SK-N-SH (cell line): ENCODE results near the gene CNTN2. TPM values are rescaled to one million over a fixed set of nuclear protein-coding genes. Genes with fewer than 3 reads are reported as not detected.

Experiments used
- CTCF ChIA-PET: fragments of 300-600, 350-600 bp; formaldehyde crosslinking; extraction: SDS; loops from one replicate; lab custom pipeline; 2021; lab: Yijun Ruan, JAX
- POLR2A ChIA-PET: fragments of 350-600 bp; sonication (Branson Sonifier 250); formaldehyde crosslinking; extraction: SDS; loops from one replicate; lab custom pipeline; 2020; ENCODE audit warnings: antibody characterized with exemption, inconsistent platforms; lab: Yijun Ruan, JAX
- DNase-seq: peaks from one replicate; pipeline ENCODE4 v3.0.0; 2012
- H2AFZ ChIP-seq: fragments of 200-600 bp; sonication (generic); 2 replicates; pipeline ENCODE4 v1.8.1; 2016; ENCODE audit warnings: antibody characterized with exemption, mild to moderate bottlenecking, low read depth
- H3F3A ChIP-seq: fragments of 200-600 bp; sonication (generic); replicated peaks from 2 replicates; pipeline ENCODE3; 2016; ENCODE audit warnings: antibody characterized with exemption, mild to moderate bottlenecking; ENCODE audit not compliant: insufficient read depth
- H3K27ac ChIP-seq, 2 experiments: fragments of 200-500 bp in 1 of 2; fragments of 200-600 bp in 1 of 2; sonication (Bioruptor generic) in 1 of 2; sonication (generic), shearing (Covaris generic) in 1 of 2; 2 replicates each; pipeline versions ENCODE4 v1.5.1 to v1.6.1; 2014 to 2016; ENCODE audit warnings: low read depth in 2 of 2, inconsistent platforms in 1 of 2, low read length in 1 of 2, mild to moderate bottlenecking in 1 of 2, mixed read lengths in 1 of 2
- H3K27me3 ChIP-seq: fragments of 200-600 bp; sonication (generic), shearing (Covaris generic); 2 replicates; pipeline ENCODE4 v1.6.1; 2016; ENCODE audit warnings: mixed run types; ENCODE audit not compliant: insufficient read depth
- H3K36me3 ChIP-seq, 2 experiments: fragments of 200-500 bp in 1 of 2; fragments of 200-600 bp in 1 of 2; sonication (Bioruptor generic) in 1 of 2; sonication (generic) in 1 of 2; replicated peaks in 1 of 2; 2 replicates each; pipeline versions ENCODE3 to v1.5.1; 2014 to 2016; ENCODE audit warnings: low read length in 1 of 2, mild to moderate bottlenecking in 1 of 2; ENCODE audit not compliant: insufficient read depth in 2 of 2, control insufficient read depth in 1 of 2
- H3K4me1 ChIP-seq, 2 experiments: fragments of 200-500 bp in 1 of 2; fragments of 200-600 bp in 1 of 2; sonication (Bioruptor generic) in 1 of 2; sonication (generic), shearing (Covaris generic) in 1 of 2; 2 replicates each; pipeline versions ENCODE4 v1.5.1 to v1.6.1; 2014 to 2016; ENCODE audit warnings: low read depth in 1 of 2, low read length in 1 of 2, mixed run types in 1 of 2; ENCODE audit not compliant: insufficient read depth in 2 of 2, control insufficient read depth in 1 of 2
- H3K4me2 ChIP-seq: fragments of 200-600 bp; sonication (generic), shearing (Covaris generic); 2 replicates; pipeline ENCODE4 v1.6.1; 2017; ENCODE audit warnings: mixed run types
- H3K4me3 ChIP-seq, 2 experiments: fragments of 200-500 bp in 1 of 2; fragments of 200-600 bp in 1 of 2; sonication (Bioruptor generic) in 1 of 2; sonication (generic), shearing (Covaris generic) in 1 of 2; 2 replicates each; pipeline versions ENCODE4 v1.5.1 to v1.8.1; 2014 to 2016; ENCODE audit warnings: low read depth in 2 of 2, inconsistent platforms in 1 of 2, low read length in 1 of 2, mild to moderate bottlenecking in 1 of 2, mixed read lengths in 1 of 2, moderate library complexity in 1 of 2
- H3K79me2 ChIP-seq: fragments of 200-600 bp; sonication (generic); 2 replicates; pipeline ENCODE4 v1.8.1; 2017; ENCODE audit warnings: mild to moderate bottlenecking; ENCODE audit not compliant: insufficient read depth
- H3K9ac ChIP-seq: fragments of 200-600 bp; sonication (generic); 2 replicates; pipeline ENCODE4 v1.6.1; 2017; ENCODE audit warnings: mixed run types
- H3K9me2 ChIP-seq: fragments of 200-600 bp; sonication (generic); 2 replicates; pipeline ENCODE4 v1.6.1; 2017; ENCODE audit warnings: mixed run types
- H3K9me3 ChIP-seq: fragments of 200-600 bp; sonication (generic); 2 replicates; pipeline ENCODE4 v1.6.1; 2017; ENCODE audit warnings: mixed run types, mild to moderate bottlenecking, moderate library complexity
- H4K20me1 ChIP-seq: fragments of 200-600 bp; sonication (generic); 2 replicates; pipeline ENCODE4 v1.6.1; 2017; ENCODE audit warnings: mild to moderate bottlenecking, mixed run types; ENCODE audit not compliant: insufficient read depth
- CHD2 ChIP-seq: fragments of 150-350 bp; IDR thresholded peaks from 2 replicates; pipeline ENCODE4 v1.6.1; 2018; ENCODE audit warnings: low read length; ENCODE audit not compliant: partially characterized antibody
- FOXM1 ChIP-seq: IDR thresholded peaks from 2 replicates; pipeline ENCODE4 v1.4.0; 2012; ENCODE audit warnings: low read depth, mild to moderate bottlenecking
- GABPA ChIP-seq: IDR thresholded peaks from 2 replicates; pipeline ENCODE4 v1.4.0; 2012; ENCODE audit warnings: low read depth, mild to moderate bottlenecking
- MAX ChIP-seq: IDR thresholded peaks from 2 replicates; pipeline ENCODE4 v1.4.0; 2012; ENCODE audit warnings: low read depth
- RAD21 ChIP-seq: IDR thresholded peaks from 2 replicates; pipeline ENCODE4 v1.6.1; 2012; ENCODE audit warnings: mild to moderate bottlenecking, low read length
- RXRA ChIP-seq: IDR thresholded peaks from 2 replicates; pipeline ENCODE4 v1.4.0; 2012; ENCODE audit warnings: low read depth, mild to moderate bottlenecking, borderline replicate concordance
- USF2 ChIP-seq: fragments of 150-350 bp; IDR thresholded peaks from 2 replicates; pipeline ENCODE4 v1.6.1; 2017; ENCODE audit warnings: antibody characterized with exemption, low read length, low read depth, borderline replicate concordance
- YY1 ChIP-seq: IDR thresholded peaks from 2 replicates; pipeline ENCODE4 v1.4.0; 2012; ENCODE audit warnings: low read depth, mild to moderate bottlenecking
- ZBTB33 ChIP-seq: IDR thresholded peaks from 2 replicates; pipeline ENCODE4 v1.4.0; 2012; ENCODE audit warnings: low read depth, borderline replicate concordance
- WGBS: methylation state at CpG from one replicate; pipeline ENCODE4 v1.1.6; 2017; ENCODE audit warnings: low lambda C conversion rate; 5-methylcytosine and 5-hydroxymethylcytosine counted together
- polyA plus RNA-seq, 3 experiments: library from polyadenylated mRNA; depleted of rRNA; stranded (reverse); fragments of >200 nt; gene quantifications; 2 replicates each; pipeline ENCODE4 v1.2.3, GENCODE V29; 2012
- TF ChIP-seq, protein P1 (sequence below): IDR thresholded peaks from 2 replicates; pipeline ENCODE4; 2012
- TF ChIP-seq, protein P2 (sequence below): fragments of 200-600 bp; sonication (generic); IDR thresholded peaks from 2 replicates; pipeline ENCODE4 v1.6.1; 2017; ENCODE audit warnings: antibody characterized with exemption, mild to moderate bottlenecking, moderate library complexity

CNTN2 gene
- polyA plus RNA-seq, 1 of the 3 experiments (the other 2 are of a cell fraction): 0.02 TPM

DNA sequence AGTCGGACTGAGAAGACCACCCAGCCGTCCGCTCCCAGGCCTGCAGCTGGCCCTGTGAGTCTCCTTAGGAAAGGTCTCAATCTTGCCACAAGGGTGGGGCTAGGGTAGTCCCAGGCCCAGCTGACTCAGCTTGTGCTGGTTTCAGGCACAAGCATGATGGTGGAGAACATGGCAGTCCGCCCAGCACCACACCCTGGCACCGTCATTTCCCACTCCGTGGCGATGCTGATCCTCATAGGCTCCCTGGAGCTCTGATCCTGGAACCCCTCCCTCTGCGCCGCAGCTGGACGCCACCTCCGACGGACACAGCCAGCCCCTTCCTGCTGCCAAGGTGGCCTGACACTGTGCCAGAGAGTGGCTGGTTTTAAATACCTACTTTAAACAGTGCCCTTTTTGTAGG lies 30.5 kb downstream of the CNTN2 start:
- H3K27ac ChIP-seq: no peak overlapping the region
- no peak for DNase-seq
- WGBS: 88% methylated on average over 6 of the region's 12 CpGs
- no peak overlapping the region for H3K4me3 ChIP-seq
- H3K4me1 ChIP-seq: no peaks in the 10 kb centered on the region; a peak in 1 of 4 replicates
- H2AFZ ChIP-seq: no peak overlapping the region
- no peaks in the 10 kb centered on the region for H3K79me2 ChIP-seq
- H3K36me3 ChIP-seq: no peaks in the 10 kb centered on the region
- no peaks in the 10 kb centered on the region for H4K20me1 ChIP-seq
- H3K27me3 ChIP-seq: no peaks in the 10 kb centered on the region
- ChIA-PET CTCF (interaction anchor here (0.9 to 6.2 kb wide), 3 partner anchors 12 to 183 kb away, joined by 4 to 58 read pairs (median 45); no protein-coding TSS in a partner anchor), POLR2A (no interaction called here)
- H3F3A ChIP-seq: no peaks in the 10 kb centered on the region
- TF ChIP-seq MAX: no peak
- no peak for TF ChIP-seq ZBTB33
- TF ChIP-seq, protein P1, sequence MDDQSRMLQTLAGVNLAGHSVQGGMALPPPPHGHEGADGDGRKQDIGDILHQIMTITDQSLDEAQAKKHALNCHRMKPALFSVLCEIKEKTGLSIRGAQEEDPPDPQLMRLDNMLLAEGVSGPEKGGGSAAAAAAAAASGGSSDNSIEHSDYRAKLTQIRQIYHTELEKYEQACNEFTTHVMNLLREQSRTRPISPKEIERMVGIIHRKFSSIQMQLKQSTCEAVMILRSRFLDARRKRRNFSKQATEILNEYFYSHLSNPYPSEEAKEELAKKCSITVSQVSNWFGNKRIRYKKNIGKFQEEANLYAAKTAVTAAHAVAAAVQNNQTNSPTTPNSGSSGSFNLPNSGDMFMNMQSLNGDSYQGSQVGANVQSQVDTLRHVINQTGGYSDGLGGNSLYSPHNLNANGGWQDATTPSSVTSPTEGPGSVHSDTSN: no peak
- H3K4me2 ChIP-seq: no peak overlapping the region
- H3K9ac ChIP-seq: no peak overlapping the region
- H3K9me2 ChIP-seq: no peaks in the 10 kb centered on the region
- no peaks in the 10 kb centered on the region for H3K9me3 ChIP-seq

DNA sequence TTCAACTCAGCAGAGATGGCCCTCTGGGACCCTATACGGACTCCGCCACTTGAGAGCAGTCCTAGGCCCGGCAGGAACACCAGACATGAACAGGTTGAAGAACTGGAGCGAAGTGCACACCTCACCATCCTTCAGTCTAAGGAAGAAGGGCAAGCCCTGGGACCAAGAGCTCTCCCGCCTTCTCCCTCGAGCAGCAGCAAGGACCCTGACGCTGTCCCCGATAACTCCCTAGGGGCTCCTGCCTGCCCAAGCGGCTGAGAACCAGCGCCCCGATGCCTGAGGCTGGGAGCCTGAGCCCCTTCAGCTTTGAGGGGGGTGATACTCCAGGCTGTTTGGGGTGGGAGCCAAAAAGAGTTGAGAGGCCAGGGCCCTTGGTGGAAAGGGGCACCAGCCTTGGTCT lies 31.1 kb downstream of the CNTN2 start:
- ChIA-PET POLR2A (no interaction called here), CTCF (interaction anchor here (0.9 to 6.2 kb wide), 3 partner anchors 12 to 182 kb away, joined by 4 to 58 read pairs (median 45); no protein-coding TSS in a partner anchor)
- 96% methylated on average over 5 of the region's 11 CpGs for WGBS
- Histone ChIP-seq H3K27me3 (no peaks in the 10 kb centered on the region), H3K27ac (no peak overlapping the region), H3F3A (no peaks in the 10 kb centered on the region), H3K9me2 (no peaks in the 10 kb centered on the region), H3K9me3 (no peaks in the 10 kb centered on the region), H4K20me1 (no peaks in the 10 kb centered on the region), H3K36me3 (no peaks in the 10 kb centered on the region), H3K4me2 (no peak overlapping the region), H3K4me1 (no peaks in the 10 kb centered on the region; a peak in 1 of 4 replicates), H3K4me3 (no peak overlapping the region; a peak in 1 of 4 replicates), H3K79me2 (no peaks in the 10 kb centered on the region), H3K9ac (no peak overlapping the region), H2AFZ (no peak overlapping the region)
- DNase-seq: no peak
- TF ChIP-seq, protein P2, sequence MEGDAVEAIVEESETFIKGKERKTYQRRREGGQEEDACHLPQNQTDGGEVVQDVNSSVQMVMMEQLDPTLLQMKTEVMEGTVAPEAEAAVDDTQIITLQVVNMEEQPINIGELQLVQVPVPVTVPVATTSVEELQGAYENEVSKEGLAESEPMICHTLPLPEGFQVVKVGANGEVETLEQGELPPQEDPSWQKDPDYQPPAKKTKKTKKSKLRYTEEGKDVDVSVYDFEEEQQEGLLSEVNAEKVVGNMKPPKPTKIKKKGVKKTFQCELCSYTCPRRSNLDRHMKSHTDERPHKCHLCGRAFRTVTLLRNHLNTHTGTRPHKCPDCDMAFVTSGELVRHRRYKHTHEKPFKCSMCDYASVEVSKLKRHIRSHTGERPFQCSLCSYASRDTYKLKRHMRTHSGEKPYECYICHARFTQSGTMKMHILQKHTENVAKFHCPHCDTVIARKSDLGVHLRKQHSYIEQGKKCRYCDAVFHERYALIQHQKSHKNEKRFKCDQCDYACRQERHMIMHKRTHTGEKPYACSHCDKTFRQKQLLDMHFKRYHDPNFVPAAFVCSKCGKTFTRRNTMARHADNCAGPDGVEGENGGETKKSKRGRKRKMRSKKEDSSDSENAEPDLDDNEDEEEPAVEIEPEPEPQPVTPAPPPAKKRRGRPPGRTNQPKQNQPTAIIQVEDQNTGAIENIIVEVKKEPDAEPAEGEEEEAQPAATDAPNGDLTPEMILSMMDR: no peak
- no peak for TF ChIP-seq RAD21
- no peak for TF ChIP-seq FOXM1
- TF ChIP-seq USF2: no peak
- TF ChIP-seq CHD2: no peak
- no peak for TF ChIP-seq YY1
- TF ChIP-seq RXRA: no peak
- TF ChIP-seq GABPA: no peak
